ENCODE measurements around the gene LRP1B. TPM values are rescaled to one million over a fixed set of nuclear protein-coding genes. Genes with fewer than 3 reads are reported as not detected.

LRP1B gene
- total and polyA plus RNA-seq, 2 donors from 2014 or later: 0.69 to 1.2 TPM

- intact Hi-C loops (cut with DNase I): no loop called here
- DNase-seq: no peak
- Histone ChIP-seq H3K27ac (ENCODE audit: low read depth in 2 of 2, low read length in 2 of 2) (no peak overlapping the region), H3K27me3 (ENCODE audit: control insufficient read depth, insufficient read depth, low read length) (no peaks in the 10 kb centered on the region), H3K4me1 (ENCODE audit: control insufficient read depth in 2 of 3, insufficient read depth in 2 of 3, low read depth in 1 of 3, low read length in 3 of 3) (no peaks in the 10 kb centered on the region), H3K9ac (ENCODE audit: low read length in 3 of 3) (no peak overlapping the region), H3K9me3 (ENCODE audit: control insufficient read depth in 2 of 3, insufficient read depth in 1 of 3, low read length in 3 of 3) (no peaks in the 10 kb centered on the region), H3K36me3 (ENCODE audit: control insufficient read depth in 2 of 3, insufficient read depth in 3 of 3, low read length in 3 of 3) (no peaks in the 10 kb centered on the region), H3K4me3 (ENCODE audit: low read length in 3 of 3) (no peak overlapping the region)
- FAIRE-seq: no peak
- TF ChIP-seq CTCF (IDR thresholded peaks at IDR 0.05; ENCODE audit: borderline replicate concordance, extremely low read depth, insufficient read depth): no peak
Measured at GRCh38 chr2:141957321-141957720, 173.5 kb downstream of the LRP1B start.

DNA sequence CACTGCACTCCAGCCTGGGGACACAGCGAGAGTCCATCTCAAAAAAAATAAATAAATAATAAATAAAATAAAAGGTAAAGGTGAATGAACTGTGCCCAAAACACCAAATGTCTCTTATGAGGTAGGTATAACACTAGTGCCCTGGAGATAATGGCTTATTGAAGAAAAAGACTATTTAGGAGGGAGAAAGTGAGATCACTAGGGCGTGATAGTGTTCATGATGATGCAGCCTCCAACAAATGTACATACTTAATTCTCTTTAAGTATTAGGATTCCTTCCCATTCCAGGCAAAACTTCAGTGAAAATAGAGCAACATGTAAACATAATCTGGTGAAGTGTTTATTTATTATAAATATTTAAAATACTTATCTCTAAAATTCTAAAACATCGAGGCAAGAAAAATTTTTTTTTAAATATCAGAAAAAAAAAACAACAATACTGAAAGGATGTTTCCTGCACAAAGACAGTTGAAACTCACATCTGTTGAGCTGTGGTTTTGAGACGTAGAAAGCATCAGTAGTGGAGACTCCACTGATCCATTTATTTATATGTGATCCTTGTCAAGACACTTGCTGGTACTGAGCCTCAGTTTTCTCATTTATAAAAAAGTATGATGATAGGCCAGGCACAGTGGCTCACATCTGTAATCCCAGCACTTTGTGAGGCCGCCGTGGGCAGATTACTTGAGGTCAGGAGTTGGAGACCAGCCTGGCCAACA, 183.3 kb downstream of the LRP1B start:
- no peaks in the 10 kb centered on the region for H3K27me3 ChIP-seq (ENCODE audit: control insufficient read depth, insufficient read depth, low read length)
- H3K9me3 ChIP-seq (ENCODE audit: control insufficient read depth in 2 of 3, insufficient read depth in 1 of 3, low read length in 3 of 3): no peaks in the 10 kb centered on the region
- no peak overlapping the region for H3K4me3 ChIP-seq (ENCODE audit: low read length in 3 of 3)
- no peaks in the 10 kb centered on the region for H3K4me1 ChIP-seq (ENCODE audit: control insufficient read depth in 2 of 3, insufficient read depth in 2 of 3, low read depth in 1 of 3, low read length in 3 of 3)
- TF ChIP-seq CTCF (IDR thresholded peaks at IDR 0.05; ENCODE audit: borderline replicate concordance, extremely low read depth, insufficient read depth): no peak
- intact Hi-C loops (cut with DNase I): no loop called here
- H3K27ac ChIP-seq (ENCODE audit: low read depth in 2 of 2, low read length in 2 of 2): no peak overlapping the region
- H3K36me3 ChIP-seq (ENCODE audit: control insufficient read depth in 2 of 3, insufficient read depth in 3 of 3, low read length in 3 of 3): no peaks in the 10 kb centered on the region
- FAIRE-seq: no peak
- DNase-seq: no peak
- H3K9ac ChIP-seq (ENCODE audit: low read length in 3 of 3): no peak overlapping the region

GRCh38 chr2:141946016-141946415, 184.8 kb downstream of the LRP1B start:
- no peak for TF ChIP-seq CTCF (IDR thresholded peaks at IDR 0.05; ENCODE audit: borderline replicate concordance, extremely low read depth, insufficient read depth)
- H3K27ac ChIP-seq (ENCODE audit: low read depth in 2 of 2, low read length in 2 of 2): no peak overlapping the region
- DNase-seq (no peak), FAIRE-seq (no peak)
- H3K4me3 ChIP-seq (ENCODE audit: low read length in 3 of 3): no peak overlapping the region
- no peaks in the 10 kb centered on the region for H3K27me3 ChIP-seq (ENCODE audit: control insufficient read depth, insufficient read depth, low read length)
- no peaks in the 10 kb centered on the region for H3K4me1 ChIP-seq (ENCODE audit: control insufficient read depth in 2 of 3, insufficient read depth in 2 of 3, low read depth in 1 of 3, low read length in 3 of 3)
- intact Hi-C loops (cut with DNase I): no loop called here
- H3K9ac ChIP-seq (ENCODE audit: low read length in 3 of 3): no peak overlapping the region
- no peaks in the 10 kb centered on the region for H3K9me3 ChIP-seq (ENCODE audit: control insufficient read depth in 2 of 3, insufficient read depth in 1 of 3, low read length in 3 of 3)
- H3K36me3 ChIP-seq (ENCODE audit: control insufficient read depth in 2 of 3, insufficient read depth in 3 of 3, low read length in 3 of 3): no peaks in the 10 kb centered on the region

DNA sequence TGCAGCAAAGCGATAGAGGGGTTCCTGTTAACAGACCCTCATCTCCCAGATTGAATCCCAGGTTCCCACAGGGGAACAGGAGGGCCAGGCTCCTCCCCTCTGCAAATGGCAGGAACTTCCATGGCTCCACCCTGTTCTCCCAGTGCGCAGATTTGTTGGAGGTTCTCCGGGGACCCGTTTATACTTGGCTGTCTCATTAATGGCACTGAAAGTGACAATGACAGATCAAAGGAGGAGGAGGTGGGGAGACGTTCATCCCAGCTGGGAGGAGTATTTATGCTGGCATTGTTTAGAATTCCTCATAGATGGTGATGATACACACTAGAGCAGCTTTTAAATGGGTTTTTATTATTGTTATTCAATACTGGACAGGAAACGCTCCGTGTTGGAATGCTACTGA, 186.9 kb downstream of the LRP1B start:
- no peaks in the 10 kb centered on the region for H3K27me3 ChIP-seq (ENCODE audit: control insufficient read depth, insufficient read depth, low read length)
- intact Hi-C loops (cut with DNase I): no loop called here
- H3K9ac ChIP-seq (ENCODE audit: low read length in 3 of 3): no peak overlapping the region
- no peaks in the 10 kb centered on the region for H3K36me3 ChIP-seq (ENCODE audit: control insufficient read depth in 2 of 3, insufficient read depth in 3 of 3, low read length in 3 of 3)
- H3K4me1 ChIP-seq (ENCODE audit: control insufficient read depth in 2 of 3, insufficient read depth in 2 of 3, low read depth in 1 of 3, low read length in 3 of 3): no peaks in the 10 kb centered on the region
- DNase-seq (no peak), FAIRE-seq (no peak)
- H3K27ac ChIP-seq (ENCODE audit: low read depth in 2 of 2, low read length in 2 of 2): no peak overlapping the region
- no peaks in the 10 kb centered on the region for H3K9me3 ChIP-seq (ENCODE audit: control insufficient read depth in 2 of 3, insufficient read depth in 1 of 3, low read length in 3 of 3)
- no peak overlapping the region for H3K4me3 ChIP-seq (ENCODE audit: low read length in 3 of 3)
- TF ChIP-seq CTCF (IDR thresholded peaks at IDR 0.05; ENCODE audit: borderline replicate concordance, extremely low read depth, insufficient read depth): no peak
